GM18867 (cell line): Measurements from ENCODE around the gene ARMC8.

Experiments used
- ATAC-seq: cut with Tn5 transposase; IDR thresholded peaks from one replicate; pipeline ENCODE4 v1.9.1; 2021; ENCODE audit warnings: mild to moderate bottlenecking, moderate library complexity; ENCODE audit not compliant: unreplicated experiment

The ARMC8 gene

GRCh38 chr3:138338244-138338643 lies 151.1 kb downstream of the ARMC8 start:
- ATAC-seq = no peak

DNA sequence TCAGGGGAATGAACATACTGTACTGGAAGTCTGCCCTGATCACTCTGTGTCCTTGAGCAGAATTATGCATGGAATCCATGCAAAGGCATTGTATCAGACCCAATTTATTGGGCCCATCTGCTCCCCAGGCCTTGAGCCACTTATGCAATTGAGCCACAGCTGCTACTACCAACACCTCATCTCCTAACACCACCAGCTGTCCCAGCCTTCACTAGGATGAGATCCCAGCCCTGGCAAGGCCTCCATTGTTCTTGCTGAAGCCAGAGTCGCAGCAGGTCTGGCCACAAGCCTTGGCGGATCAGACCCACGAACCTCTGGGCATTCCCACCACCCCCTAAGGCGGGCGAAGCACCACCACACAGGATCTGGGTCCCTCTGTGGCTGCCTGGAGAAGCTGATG lies 151.7 kb downstream of the ARMC8 start:
- ATAC-seq = no peak

- no peak for ATAC-seq
Measured at GRCh38 chr3:138340511-138340910, 153.4 kb downstream of the ARMC8 start.

- no peak for ATAC-seq
Measured at GRCh38 chr3:138344754-138345153, 157.7 kb downstream of the ARMC8 start.
